ENCODE results near the gene VIT. TPM values are rescaled to one million over a fixed set of nuclear protein-coding genes. Genes with fewer than 3 reads are reported as not detected.

Gene VIT
- total RNA-seq, 1 donor from 2014 or later, result not detected

- H3K4me3 ChIP-seq (ENCODE audit: low read depth, low read length), result no peak overlapping the region
- no peak for TF ChIP-seq CTCF (IDR thresholded peaks at IDR 0.05; ENCODE audit: insufficient read depth, low read length, severe bottlenecking)
- no peaks in the 10 kb centered on the region for H3K27me3 ChIP-seq (ENCODE audit: control insufficient read depth, insufficient read depth, low read length)
- DNase-seq (ENCODE audit: low read depth) (no peak), FAIRE-seq (no peak)
- no peaks in the 10 kb centered on the region for H3K36me3 ChIP-seq (ENCODE audit: control insufficient read depth, insufficient read depth, low read length)
Observed at GRCh38 chr2:36731941-36732672, 35.6 kb downstream of the VIT start.

GRCh38 chr2:36732673-36733036, 36.1 kb downstream of the VIT start:
- FAIRE-seq (no peak), DNase-seq (ENCODE audit: low read depth) (no peak)
- Histone ChIP-seq H3K27me3 (ENCODE audit: control insufficient read depth, insufficient read depth, low read length) (no peaks in the 10 kb centered on the region), H3K4me3 (ENCODE audit: low read depth, low read length) (no peak overlapping the region), H3K36me3 (ENCODE audit: control insufficient read depth, insufficient read depth, low read length) (no peaks in the 10 kb centered on the region)
- TF ChIP-seq CTCF (IDR thresholded peaks at IDR 0.05; ENCODE audit: insufficient read depth, low read length, severe bottlenecking), result no peak

GRCh38 chr2:36733215-36733614, 36.7 kb downstream of the VIT start:
- H3K36me3 ChIP-seq (ENCODE audit: control insufficient read depth, insufficient read depth, low read length), result no peaks in the 10 kb centered on the region
- DNase-seq (ENCODE audit: low read depth) (no peak), FAIRE-seq (no peak)
- TF ChIP-seq CTCF (IDR thresholded peaks at IDR 0.05; ENCODE audit: insufficient read depth, low read length, severe bottlenecking), result no peak
- no peak overlapping the region for H3K4me3 ChIP-seq (ENCODE audit: low read depth, low read length)
- no peaks in the 10 kb centered on the region for H3K27me3 ChIP-seq (ENCODE audit: control insufficient read depth, insufficient read depth, low read length)

- DNase-seq (ENCODE audit: low read depth) (peak; percentile 35), FAIRE-seq (no peak)
- no peaks in the 10 kb centered on the region for H3K27me3 ChIP-seq (ENCODE audit: control insufficient read depth, insufficient read depth, low read length)
- no peak overlapping the region for H3K4me3 ChIP-seq (ENCODE audit: low read depth, low read length)
- no peaks in the 10 kb centered on the region for H3K36me3 ChIP-seq (ENCODE audit: control insufficient read depth, insufficient read depth, low read length)
- TF ChIP-seq CTCF (IDR thresholded peaks at IDR 0.05; ENCODE audit: insufficient read depth, low read length, severe bottlenecking), result no peak
Observed at GRCh38 chr2:36734304-36734703, 37.8 kb downstream of the VIT start.

GRCh38 chr2:36737131-36737750, 40.7 kb downstream of the VIT start:
- H3K36me3 ChIP-seq (ENCODE audit: control insufficient read depth, insufficient read depth, low read length), result no peaks in the 10 kb centered on the region
- H3K4me3 ChIP-seq (ENCODE audit: low read depth, low read length), result no peak overlapping the region
- H3K27me3 ChIP-seq (ENCODE audit: control insufficient read depth, insufficient read depth, low read length), result peaks cover under 1% of the 10 kb centered on the region
- no peak for DNase-seq (ENCODE audit: low read depth)
- no peak for FAIRE-seq
- TF ChIP-seq CTCF (IDR thresholded peaks at IDR 0.05; ENCODE audit: insufficient read depth, low read length, severe bottlenecking), result no peak
